Stimulated activated CD4-positive, alpha-beta T cell treated with anti-CD3 and anti-CD28 coated beads, Interleukin-15, amount 100 ng/mL, for 24 hours (primary cell): ENCODE results near the gene CLEC17A.
"Not testable (repeated sequence)": the region's sequence is repeated elsewhere in the genome, so short reads cannot be mapped to it uniquely, and the experiment has no call there.

Experiments
- DNase-seq: peaks from one replicate; pipeline ENCODE4 v3.0.0-alpha.2; 2020

The CLEC17A gene, protein sequence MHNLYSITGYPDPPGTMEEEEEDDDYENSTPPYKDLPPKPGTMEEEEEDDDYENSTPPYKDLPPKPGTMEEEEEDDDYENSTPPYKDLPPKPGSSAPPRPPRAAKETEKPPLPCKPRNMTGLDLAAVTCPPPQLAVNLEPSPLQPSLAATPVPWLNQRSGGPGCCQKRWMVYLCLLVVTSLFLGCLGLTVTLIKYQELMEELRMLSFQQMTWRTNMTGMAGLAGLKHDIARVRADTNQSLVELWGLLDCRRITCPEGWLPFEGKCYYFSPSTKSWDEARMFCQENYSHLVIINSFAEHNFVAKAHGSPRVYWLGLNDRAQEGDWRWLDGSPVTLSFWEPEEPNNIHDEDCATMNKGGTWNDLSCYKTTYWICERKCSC

DNA sequence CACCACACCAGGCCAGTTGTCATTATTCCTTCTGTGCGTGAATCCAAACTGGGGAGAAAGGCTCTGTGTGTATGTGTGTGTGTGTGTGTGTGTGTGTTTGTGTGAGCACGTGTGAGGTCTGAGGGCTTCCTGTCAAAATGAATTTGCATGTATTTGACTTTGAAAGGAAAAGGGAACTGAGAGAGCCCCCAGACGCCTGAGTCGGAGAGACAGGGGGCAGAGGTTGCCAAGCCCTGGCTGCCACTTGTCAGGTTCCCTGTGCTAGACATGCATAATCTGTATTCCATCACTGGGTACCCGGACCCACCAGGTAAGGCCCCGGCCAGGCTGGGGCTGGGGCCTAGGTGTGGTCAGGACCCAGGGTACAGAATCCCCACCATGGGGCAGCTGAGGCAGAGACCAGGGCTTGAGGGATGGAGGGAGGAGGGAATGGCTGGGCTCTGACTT is at the start of gene CLEC17A:
CLEC17A (plus strand) TSS at position 191 of the 447 bp plus-strand sequence; CDS start at position 268, 77 bp downstream.
- no peak for DNase-seq

DNA sequence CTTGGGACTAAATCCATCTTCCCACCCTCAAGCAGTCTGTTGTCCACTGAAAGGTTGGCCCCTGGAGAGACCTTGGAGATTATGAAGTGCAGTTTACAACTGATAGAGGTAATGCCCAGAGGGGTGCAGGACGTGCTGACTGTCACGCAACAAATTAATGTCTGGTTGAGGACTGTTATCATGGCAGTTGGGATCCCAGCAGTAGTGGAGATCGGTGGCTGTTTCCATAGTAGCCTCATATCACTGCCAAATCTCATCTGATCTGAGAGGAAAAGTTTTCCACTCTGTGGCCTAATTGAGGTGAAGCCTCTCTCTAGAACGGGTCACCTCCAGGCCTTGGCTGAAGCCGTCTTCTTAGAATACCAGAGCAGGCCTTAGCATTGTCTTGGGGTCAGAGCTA is 49.4 kb upstream of the CLEC17A start:
- no peak for DNase-seq

GRCh38 chr19:14536926-14537692 is 45.8 kb upstream of the CLEC17A start:
- peak; percentile 66 for DNase-seq

DNA sequence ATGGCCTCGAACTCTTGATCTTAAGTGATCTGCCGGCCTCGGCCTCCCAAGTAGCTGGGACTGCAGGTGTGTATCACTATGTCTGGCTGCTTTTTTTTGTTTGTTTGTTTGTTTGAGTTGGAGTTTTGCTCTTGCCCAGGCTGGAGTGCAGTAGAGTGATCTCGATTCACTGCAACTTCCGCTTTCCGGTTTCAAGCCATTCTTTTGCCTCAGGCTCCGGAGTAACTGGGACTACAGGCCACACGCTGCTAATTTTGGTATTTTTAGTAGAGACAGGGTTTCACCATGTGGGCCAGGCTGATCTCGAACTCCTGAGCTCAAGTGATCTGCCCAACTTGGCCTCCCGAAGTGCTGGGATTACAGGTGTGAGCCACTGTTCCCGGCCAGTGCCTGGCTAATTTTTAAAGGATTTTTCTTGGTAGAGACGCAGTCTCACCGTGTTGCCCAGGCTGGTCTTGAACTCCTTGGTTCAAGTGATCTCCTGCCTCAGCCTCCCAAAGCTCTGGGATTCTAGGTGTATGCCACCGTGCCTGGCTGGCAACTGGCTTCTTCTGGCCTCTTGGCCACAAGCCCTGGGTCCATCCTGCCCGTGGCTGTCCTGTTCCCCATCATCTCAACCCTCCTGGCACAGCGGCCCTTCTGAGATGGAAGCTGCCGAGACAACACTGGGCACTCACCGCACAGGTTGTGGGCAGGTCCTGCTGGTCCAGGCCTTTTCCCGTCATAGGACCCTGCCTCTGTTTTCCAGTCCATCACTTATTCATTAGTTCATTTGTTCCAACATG is 42.0 kb upstream of the CLEC17A start:
- DNase-seq = no peak

- not testable (repeated sequence) for DNase-seq
Measured at GRCh38 chr19:14541979-14542378, 40.9 kb upstream of the CLEC17A start.

DNA sequence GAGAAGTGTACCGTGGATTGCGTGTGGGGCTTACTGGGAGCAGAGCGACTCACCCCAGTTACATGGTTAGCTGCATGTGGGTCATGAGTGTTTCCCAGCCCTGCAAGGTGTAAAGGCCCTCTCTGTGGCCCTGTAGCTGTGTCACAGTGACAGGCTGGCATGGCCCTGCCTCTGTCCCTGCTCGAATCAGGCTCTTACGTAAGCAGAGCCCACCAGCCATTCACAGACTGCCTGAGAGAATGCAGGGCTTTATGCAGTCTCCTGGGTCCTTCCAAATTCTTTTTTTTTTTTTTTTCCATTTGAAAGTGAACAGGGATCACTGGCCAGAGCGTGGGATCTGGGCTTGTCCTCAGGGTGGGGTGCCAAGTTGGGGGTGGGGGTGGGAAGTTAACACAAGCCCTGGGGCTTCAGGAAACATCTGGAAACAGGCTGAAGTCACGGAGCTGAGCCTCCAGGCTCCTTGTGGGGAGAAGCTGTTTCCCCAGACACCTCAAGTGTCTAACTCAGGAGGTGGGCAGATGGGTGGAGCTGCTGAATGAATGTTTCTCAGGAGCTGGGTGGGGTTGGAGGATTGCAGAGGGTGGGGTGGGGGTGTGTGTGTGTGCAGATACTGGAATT is 40.1 kb upstream of the CLEC17A start:
- no peak for DNase-seq

DNA sequence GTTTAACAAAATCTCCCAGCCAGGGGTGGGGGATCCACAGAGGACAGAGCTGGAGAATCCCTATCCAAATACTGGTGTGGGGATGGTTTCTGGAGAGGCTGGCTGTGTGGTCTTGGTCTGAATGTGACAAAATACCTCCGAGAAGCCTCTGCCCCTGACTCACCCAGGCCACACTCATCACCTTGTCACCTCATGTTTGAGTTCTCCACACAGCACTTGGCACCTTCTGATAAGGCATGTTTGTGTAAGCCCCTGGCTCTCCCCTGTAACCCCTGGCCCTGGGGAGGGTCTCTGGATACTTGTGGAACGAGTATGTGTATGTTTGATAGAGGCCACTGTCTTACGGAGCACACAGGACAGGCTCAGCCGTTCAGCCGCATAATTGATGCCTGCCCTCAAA is 38.8 kb upstream of the CLEC17A start:
- no peak for DNase-seq

DNA sequence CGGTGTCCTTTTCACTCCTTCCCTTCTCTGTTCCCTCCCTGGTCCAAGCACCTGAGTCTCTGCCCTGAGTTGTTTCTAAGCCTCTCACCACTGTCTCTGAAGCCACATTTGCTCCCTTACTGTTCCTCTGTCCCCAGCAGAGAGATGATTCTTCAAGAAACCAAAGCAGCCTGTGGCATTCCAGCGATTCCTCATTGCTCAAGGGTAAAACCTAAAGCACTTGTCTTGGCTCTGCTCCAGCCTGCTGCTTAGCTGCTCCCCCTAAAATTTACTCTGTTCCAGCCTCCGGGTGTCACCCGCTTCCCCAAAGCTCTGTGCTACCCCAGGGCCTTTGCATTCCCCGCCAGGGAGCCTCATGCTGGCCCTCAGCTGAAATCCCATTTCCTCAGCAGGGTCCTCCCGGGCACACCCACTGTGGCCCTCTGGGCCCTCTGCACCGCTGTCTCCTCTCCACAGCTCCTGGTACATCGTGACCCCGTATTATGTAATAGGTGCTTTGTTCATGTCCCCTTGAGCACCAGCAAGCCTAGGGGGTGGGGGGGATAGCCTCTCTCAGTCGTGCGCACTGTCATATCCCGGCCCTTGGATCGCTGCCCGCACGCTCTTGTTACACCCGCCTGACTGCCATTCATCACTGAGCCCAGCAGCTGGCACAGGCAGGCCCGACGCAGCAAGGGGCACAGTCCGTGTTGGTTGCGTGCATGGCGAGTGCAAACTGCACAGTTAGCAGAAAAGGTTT is 37.7 kb upstream of the CLEC17A start:
- DNase-seq = no peak

GRCh38 chr19:14545716-14546082 is 37.2 kb upstream of the CLEC17A start:
- no peak for DNase-seq

DNA sequence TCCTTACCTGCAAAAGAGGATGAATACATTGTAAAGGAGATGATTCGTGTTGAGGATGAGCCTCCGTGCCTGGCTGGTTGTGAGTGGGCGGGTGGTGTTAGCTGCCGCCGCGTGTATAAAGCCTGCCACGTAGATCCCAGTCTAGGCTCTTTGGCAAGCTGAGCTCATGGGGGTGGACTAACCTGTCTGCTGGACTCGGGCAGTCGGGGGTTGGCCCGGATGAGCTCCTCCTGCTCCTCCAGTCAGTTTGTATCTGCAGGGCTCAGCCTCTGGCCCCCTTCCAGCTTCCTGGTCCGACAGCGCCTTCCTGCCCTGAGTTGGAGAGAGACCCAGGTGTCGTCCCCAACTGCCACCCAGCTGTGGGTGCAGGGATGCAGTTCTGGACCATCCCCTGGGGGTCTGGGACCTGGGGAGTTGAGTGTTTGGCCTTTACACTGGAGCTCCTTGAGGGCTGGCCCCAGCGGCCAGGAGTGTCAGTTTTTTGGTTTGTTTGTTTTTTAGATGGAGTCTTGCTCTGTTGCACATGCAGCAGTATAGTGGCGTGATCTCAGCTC is 32.6 kb upstream of the CLEC17A start:
- DNase-seq = no peak

GRCh38 chr19:14551134-14552005 is 31.5 kb upstream of the CLEC17A start:
- DNase-seq = peak; percentile 74

- DNase-seq = not testable (repeated sequence)
Measured at GRCh38 chr19:14552006-14552360, 30.9 kb upstream of the CLEC17A start.

DNA sequence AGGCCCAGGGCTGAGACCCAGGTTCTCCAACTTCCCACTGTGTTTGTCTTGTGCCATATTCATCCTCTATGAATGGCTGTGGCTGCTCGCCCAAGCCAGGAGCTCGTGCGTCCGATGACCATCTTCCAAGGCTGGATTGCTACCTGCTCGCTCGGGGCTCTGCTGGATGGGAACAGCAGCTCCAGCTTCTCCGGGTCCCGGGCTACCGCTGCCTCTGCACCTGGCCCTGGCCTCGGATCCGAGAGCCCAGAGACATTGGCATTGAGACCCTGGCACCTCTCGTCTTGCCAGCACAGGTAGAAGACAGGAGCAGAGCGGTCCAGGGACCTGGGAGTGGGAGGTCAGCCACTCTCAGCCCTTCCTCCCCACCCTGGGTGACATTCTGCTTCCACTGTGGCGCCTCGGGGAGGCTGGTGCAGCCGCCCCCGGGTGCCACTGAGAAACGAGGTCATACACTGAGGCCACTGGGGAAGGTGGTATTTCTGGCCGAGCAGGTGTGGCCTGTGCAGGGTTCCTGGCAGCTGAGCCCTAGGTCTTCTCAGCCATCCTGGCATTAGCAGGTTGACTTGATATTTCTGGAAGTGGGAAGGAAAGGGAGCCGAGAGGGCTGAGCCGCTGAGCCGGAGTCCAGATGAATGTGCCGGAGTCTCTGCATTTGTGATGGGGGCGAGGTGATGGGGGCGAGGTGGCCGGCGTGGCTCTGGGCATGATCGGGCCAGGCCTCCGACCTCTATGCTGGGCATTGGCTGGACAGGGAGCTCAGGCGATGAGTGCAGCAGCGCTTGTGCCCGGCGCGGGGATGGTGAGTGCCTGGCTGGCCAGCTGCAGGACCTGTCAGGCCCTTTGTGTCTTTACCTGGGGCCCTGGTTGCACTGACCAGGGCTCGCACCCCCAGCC is 29.6 kb upstream of the CLEC17A start:
- no peak for DNase-seq

DNA sequence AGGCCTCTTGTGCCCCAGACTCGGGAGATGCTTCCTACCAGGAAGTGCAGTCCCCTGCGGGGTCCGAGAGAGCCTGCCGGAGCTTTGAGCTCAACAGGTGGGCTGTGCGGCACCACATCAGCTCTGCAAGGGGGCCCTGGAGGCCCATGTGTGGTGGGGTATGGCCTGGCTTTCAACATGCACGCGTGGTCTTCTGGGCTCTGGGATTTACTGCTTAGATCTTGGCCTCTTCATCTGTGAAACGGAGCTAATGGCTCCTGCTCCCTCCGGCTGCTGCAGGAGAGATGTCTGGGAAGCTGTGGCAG is 29.0 kb upstream of the CLEC17A start:
- no peak for DNase-seq

GRCh38 chr19:14554382-14554812 is 28.5 kb upstream of the CLEC17A start:
- no peak for DNase-seq

DNA sequence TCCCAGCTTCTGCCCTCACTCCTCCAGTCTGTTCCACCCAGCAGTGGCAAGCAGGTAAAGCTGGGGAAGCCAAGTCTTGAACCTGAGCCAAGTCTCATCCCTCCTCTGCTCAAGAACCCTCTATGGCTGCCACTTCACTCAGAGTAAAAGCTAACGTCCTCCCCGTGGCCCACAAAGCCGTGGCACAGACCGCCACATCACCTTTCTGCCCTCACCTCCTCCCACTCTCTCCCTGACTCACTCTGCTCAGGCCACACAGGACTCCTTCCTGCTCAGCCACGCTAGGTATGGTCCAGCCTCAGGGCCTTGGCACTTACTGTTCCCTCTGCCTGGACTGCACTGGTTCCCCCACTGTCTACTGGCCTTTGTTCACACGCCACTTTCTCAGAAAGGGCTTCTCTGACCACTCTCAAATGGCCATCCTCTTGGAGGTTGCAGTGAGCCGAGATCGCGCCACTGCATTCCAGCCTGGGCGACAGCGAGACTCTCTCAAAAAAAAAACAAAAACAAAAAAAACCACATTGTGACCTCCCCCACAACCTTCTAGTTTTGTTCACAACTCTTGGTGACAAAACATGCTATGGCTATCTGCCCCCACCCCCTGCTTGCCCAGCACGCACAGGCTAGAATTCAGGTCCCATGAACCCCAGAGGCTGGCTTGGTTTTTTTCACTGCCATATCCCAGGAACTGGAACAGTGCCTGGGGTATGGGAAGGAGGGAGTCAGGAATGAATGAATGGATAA is 26.8 kb upstream of the CLEC17A start:
- no peak for DNase-seq

GRCh38 chr19:14556662-14557188 is 26.2 kb upstream of the CLEC17A start:
- peak; percentile 86 for DNase-seq

- no peak for DNase-seq
Measured at GRCh38 chr19:14558370-14559066, 24.4 kb upstream of the CLEC17A start.
